Naive thymus-derived CD8-positive, alpha-beta T cell (primary cell): ENCODE data around the gene SFMBT1. TPM values are rescaled to one million over a fixed set of nuclear protein-coding genes. Genes with fewer than 3 reads are reported as not detected.
A peak's percentile ranks its signal among the peaks of the same experiment; 100 is the strongest.

Source experiments
- ATAC-seq, 2 donors: fragments of 150-1000 bp; cut with Tn5 transposase in 1 of 2; sonication (Bioruptor Pico), chemical (Tn5 transposase) in 1 of 2; 1 replicate in 1 of 2; 2 replicates in 1 of 2; pipeline ENCODE4 v1.10.0; 2021; ENCODE audit warnings: mild to moderate bottlenecking in 2 of 2, moderate library complexity in 2 of 2
- POLR2A ChIA-PET: fragments of 350-600 bp; sonication (Branson Sonifier 250); formaldehyde crosslinking; loops from one replicate; lab custom pipeline; 2021; ENCODE audit warnings: antibody characterized with exemption; lab: Charles Lee
- DNase-seq, 10 donors: peaks; one replicate each; pipeline versions ENCODE4 v3.0.0 to v3.0.0-alpha.2; 2020 to 2022
- H3K27ac Mint-ChIP-seq, 10 donors: one replicate each; pipeline ENCODE4 v1.8.0; 2020 to 2022; ENCODE audit warnings: mild to moderate bottlenecking in 10 of 10, mixed read lengths in 10 of 10, moderate library complexity in 4 of 10, inconsistent platforms in 1 of 10
- H3K27me3 Mint-ChIP-seq, 5 donors: one replicate each; pipeline ENCODE4 v1.8.0; 2021 to 2022; ENCODE audit warnings: mixed read lengths in 5 of 5
- H3K36me3 Mint-ChIP-seq, 3 donors: one replicate each; pipeline ENCODE4 v1.8.0; 2020 to 2022; ENCODE audit warnings: mixed read lengths in 3 of 3, mild to moderate bottlenecking in 2 of 3, inconsistent platforms in 1 of 3
- H3K4me1 Mint-ChIP-seq, 4 donors: one replicate each; pipeline ENCODE4 v1.8.0; 2021 to 2022; ENCODE audit warnings: mixed read lengths in 4 of 4
- H3K4me3 Mint-ChIP-seq, 10 donors: one replicate each; pipeline ENCODE4 v1.8.0; 2020 to 2022; ENCODE audit warnings: mild to moderate bottlenecking in 10 of 10, mixed read lengths in 10 of 10, moderate library complexity in 6 of 10, inconsistent platforms in 1 of 10
- H3K9me3 Mint-ChIP-seq, 9 donors: one replicate each; pipeline ENCODE4 v1.8.0; 2020 to 2022; ENCODE audit warnings: mixed read lengths in 9 of 9, mild to moderate bottlenecking in 3 of 9, inconsistent platforms in 1 of 9, moderate library complexity in 1 of 9
- polyA plus RNA-seq, 3 donors: library from polyadenylated mRNA; unstranded; fragments of 300-500 nt; fragmentation: Illumina TruSeq; gene quantifications; one replicate each; pipeline ENCODE4 v1.2.3, GENCODE V29; 2021
- total RNA-seq, 8 experiments: library from RNA in 2 of 8; stranded (reverse) in 2 of 8; gene quantifications; one replicate each; pipeline ENCODE4 v1.2.3 and lab custom pipeline; 2021 to 2026

Gene SFMBT1
- total RNA-seq (10 to 100 TPM; 35.2 to 35.5 TPM), polyA plus RNA-seq (10 to 100 TPM; 13.4 to 29.7 (median 18.1) TPM), total RNA-seq (lab: John Stamatoyannopoulos, UW) (45.6 to 87.3 (median 63.2) reads per million in 6 experiments)

GRCh38 chr3:53045518-53046170, at the start of gene SFMBT1:
Gene SFMBT1, minus strand, starts transcription at chr3:53046073. Its CDS starts 76,945 bp downstream, at chr3:52969128.
- ATAC-seq (peak; percentile 55 to 58), DNase-seq (peak in 9 of 10 donors; percentile 41 to 89 (median 75))
- Mint-ChIP-seq H3K4me3 (peak within 1 kb of the TSS; percentile 85 to 99 (median 98)), H3K4me1 (peaks cover 20 to 43% (median 36%) of the 10 kb centered on the region in 4 donors), H3K27ac (peak within 1 kb of the TSS; percentile 97 to 99 (median 98)), H3K27me3 (no peaks in the 10 kb centered on the region), H3K36me3 (no peaks in the 10 kb centered on the region), H3K9me3 (no peaks in the 10 kb centered on the region)
- POLR2A ChIA-PET, result interaction anchor here (0.8 to 6.5 kb wide), 19 partner anchors 12 to 1546 kb away, joined by 3 to 73 read pairs (median 6); partner anchors contain the start of genes GLT8D1, SPCS1, STIMATE and UQCC5

GRCh38 chr3:53092942-53093341, 47.1 kb upstream of the SFMBT1 start:
- H3K27ac Mint-ChIP-seq, result peak overlapping the region in 1 of 10 donors; percentile 63
- no peak overlapping the region for H3K4me3 Mint-ChIP-seq
- ATAC-seq, result no peak
- peaks cover 0 to 4% (median 1%) of the 10 kb centered on the region in 4 donors for H3K4me1 Mint-ChIP-seq
- no peaks in the 10 kb centered on the region for H3K9me3 Mint-ChIP-seq
- peaks cover 0 to 81% (median 7%) of the 10 kb centered on the region in 3 donors for H3K36me3 Mint-ChIP-seq
- POLR2A ChIA-PET, result no interaction called here
- DNase-seq, result no peak
- H3K27me3 Mint-ChIP-seq, result no peaks in the 10 kb centered on the region

GRCh38 chr3:53092216-53092615, 46.3 kb upstream of the SFMBT1 start:
- ATAC-seq (no peak), DNase-seq (no peak)
- H3K27me3 Mint-ChIP-seq, result no peaks in the 10 kb centered on the region
- POLR2A ChIA-PET, result no interaction called here
- H3K4me3 Mint-ChIP-seq, result no peak overlapping the region
- H3K4me1 Mint-ChIP-seq, result peaks cover 0 to 2% (median 0%) of the 10 kb centered on the region in 4 donors
- H3K9me3 Mint-ChIP-seq, result no peaks in the 10 kb centered on the region
- peaks cover 0 to 81% (median 5%) of the 10 kb centered on the region in 3 donors for H3K36me3 Mint-ChIP-seq
- H3K27ac Mint-ChIP-seq, result peak overlapping the region in 1 of 10 donors; percentile 46

- no peak for ATAC-seq
- Mint-ChIP-seq H3K27ac (no peak overlapping the region), H3K4me1 (peaks cover 0 to 2% (median 0%) of the 10 kb centered on the region in 4 donors), H3K4me3 (no peak overlapping the region), H3K9me3 (no peaks in the 10 kb centered on the region), H3K27me3 (no peaks in the 10 kb centered on the region), H3K36me3 (peaks cover 0 to 80% (median 5%) of the 10 kb centered on the region in 3 donors)
- DNase-seq, result no peak
- POLR2A ChIA-PET, result no interaction called here
These were observed 45.1 kb upstream of the SFMBT1 start for GRCh38 chr3:53091011-53091410.

GRCh38 chr3:53089511-53089910, 43.6 kb upstream of the SFMBT1 start:
- H3K4me3 Mint-ChIP-seq, result no peak overlapping the region
- H3K9me3 Mint-ChIP-seq, result no peaks in the 10 kb centered on the region
- no peaks in the 10 kb centered on the region for H3K27me3 Mint-ChIP-seq
- peaks cover 0 to 2% (median 0%) of the 10 kb centered on the region in 4 donors for H3K4me1 Mint-ChIP-seq
- peak overlapping the region in 2 of 10 donors; percentile 56 to 76 for H3K27ac Mint-ChIP-seq
- POLR2A ChIA-PET, result no interaction called here
- peaks cover 0 to 65% (median 5%) of the 10 kb centered on the region in 3 donors for H3K36me3 Mint-ChIP-seq
- DNase-seq, result no peak
- no peak for ATAC-seq

- no peaks in the 10 kb centered on the region for H3K27me3 Mint-ChIP-seq
- POLR2A ChIA-PET, result no interaction called here
- DNase-seq, result no peak
- peaks cover 0 to 2% (median 0%) of the 10 kb centered on the region in 4 donors for H3K4me1 Mint-ChIP-seq
- peaks cover 0 to 28% (median 2%) of the 10 kb centered on the region in 3 donors for H3K36me3 Mint-ChIP-seq
- H3K9me3 Mint-ChIP-seq, result no peaks in the 10 kb centered on the region
- H3K27ac Mint-ChIP-seq, result peak overlapping the region in 2 of 10 donors; percentile 14 to 67
- ATAC-seq, result no peak
- H3K4me3 Mint-ChIP-seq, result no peak overlapping the region
These were observed 39.6 kb upstream of the SFMBT1 start for GRCh38 chr3:53085476-53085875.

- POLR2A ChIA-PET, result no interaction called here
- Mint-ChIP-seq H3K27ac (peak overlapping the region in 5 of 10 donors; percentile 11 to 81 (median 32)), H3K27me3 (no peaks in the 10 kb centered on the region), H3K4me1 (peaks cover 0 to 1% (median 0%) of the 10 kb centered on the region in 4 donors), H3K36me3 (peaks cover 0 to 19% (median 2%) of the 10 kb centered on the region in 3 donors), H3K4me3 (no peak overlapping the region), H3K9me3 (no peaks in the 10 kb centered on the region)
- ATAC-seq (no peak), DNase-seq (no peak)
These were observed 38.6 kb upstream of the SFMBT1 start for GRCh38 chr3:53084310-53085001.

GRCh38 chr3:53083949-53084309, 38.1 kb upstream of the SFMBT1 start:
- peaks cover 0 to 17% (median 0%) of the 10 kb centered on the region in 3 donors for H3K36me3 Mint-ChIP-seq
- DNase-seq, result no peak

GRCh38 chr3:53083521-53083920, 37.6 kb upstream of the SFMBT1 start:
- Mint-ChIP-seq H3K4me1 (no peaks in the 10 kb centered on the region), H3K9me3 (no peaks in the 10 kb centered on the region), H3K27ac (peak overlapping the region in 4 of 10 donors; percentile 8 to 81 (median 29)), H3K36me3 (peaks cover 0 to 14% (median 0%) of the 10 kb centered on the region in 3 donors), H3K4me3 (no peak overlapping the region), H3K27me3 (no peaks in the 10 kb centered on the region)
- POLR2A ChIA-PET, result interaction anchor here (0.7 kb wide), 1 partner anchor 230 kb away, joined by 10 read pairs; no protein-coding TSS in a partner anchor
- DNase-seq, result no peak
- ATAC-seq, result no peak

More at GRCh38 chr3:53083949-53084309, 38.1 kb upstream of the SFMBT1 start:
- no peaks in the 10 kb centered on the region for H3K27me3 Mint-ChIP-seq
- peak overlapping the region in 4 of 10 donors; percentile 8 to 81 (median 14) for H3K27ac Mint-ChIP-seq
- no peak for ATAC-seq
- no peaks in the 10 kb centered on the region for H3K9me3 Mint-ChIP-seq
- POLR2A ChIA-PET, result no interaction called here
- no peak overlapping the region for H3K4me3 Mint-ChIP-seq
- no peaks in the 10 kb centered on the region for H3K4me1 Mint-ChIP-seq

GRCh38 chr3:53082736-53083135, 36.9 kb upstream of the SFMBT1 start:
- Mint-ChIP-seq H3K4me3 (no peak overlapping the region), H3K27me3 (no peaks in the 10 kb centered on the region), H3K4me1 (no peaks in the 10 kb centered on the region), H3K27ac (no peak overlapping the region), H3K9me3 (no peaks in the 10 kb centered on the region), H3K36me3 (peaks cover 0 to 11% (median 0%) of the 10 kb centered on the region in 3 donors)
- DNase-seq (no peak), ATAC-seq (no peak)
- POLR2A ChIA-PET, result interaction anchor here (0.7 kb wide), 1 partner anchor 229 kb away, joined by 10 read pairs; no protein-coding TSS in a partner anchor

GRCh38 chr3:53081318-53081717, 35.4 kb upstream of the SFMBT1 start:
- no peak for DNase-seq
- peak overlapping the region in 1 of 10 donors; percentile 74 for H3K27ac Mint-ChIP-seq
- no peaks in the 10 kb centered on the region for H3K27me3 Mint-ChIP-seq
- no peaks in the 10 kb centered on the region for H3K4me1 Mint-ChIP-seq
- H3K4me3 Mint-ChIP-seq, result no peak overlapping the region
- no peak for ATAC-seq
- H3K9me3 Mint-ChIP-seq, result no peaks in the 10 kb centered on the region
- no peaks in the 10 kb centered on the region for H3K36me3 Mint-ChIP-seq
- POLR2A ChIA-PET, result no interaction called here

- DNase-seq, result no peak
These were observed 34.8 kb upstream of the SFMBT1 start for GRCh38 chr3:53080612-53081205.

More at GRCh38 chr3:53080612-53081205, 34.8 kb upstream of the SFMBT1 start:
- Mint-ChIP-seq H3K27me3 (no peaks in the 10 kb centered on the region), H3K4me3 (no peak overlapping the region), H3K9me3 (no peaks in the 10 kb centered on the region), H3K36me3 (no peaks in the 10 kb centered on the region), H3K27ac (peak overlapping the region in 1 of 10 donors; percentile 57), H3K4me1 (no peaks in the 10 kb centered on the region)
- ATAC-seq, result no peak
- POLR2A ChIA-PET, result no interaction called here
